Activated T-helper 17 cell treated with anti-CD3 and anti-CD28 coated beads, Interleukin-2, amount 50 U/mL, for 72 hours (primary cell): ENCODE results near the gene AFF3. TPM values are rescaled to one million over a fixed set of nuclear protein-coding genes. Genes with fewer than 3 reads are reported as not detected.
"Not testable (repeated sequence)": the region's sequence is repeated elsewhere in the genome, so short reads cannot be mapped to it uniquely, and the experiment has no call there.

Experiments
- ATAC-seq: fragments of 150-1000 bp; cut with Tn5 transposase; replicated peaks from 2 replicates; pipeline ENCODE4 v1.10.0; 2021; ENCODE audit warnings: mild to moderate bottlenecking, moderate library complexity
- H3K27ac Mint-ChIP-seq: one replicate; pipeline ENCODE4 v1.8.0; 2022; ENCODE audit warnings: mixed read lengths
- H3K27me3 Mint-ChIP-seq: one replicate; pipeline ENCODE4 v1.8.0; 2022; ENCODE audit warnings: mixed read lengths
- H3K36me3 Mint-ChIP-seq: one replicate; pipeline ENCODE4 v1.8.0; 2022; ENCODE audit warnings: low read depth, mild to moderate bottlenecking, mixed read lengths
- H3K4me1 Mint-ChIP-seq: one replicate; pipeline ENCODE4 v1.8.0; 2022; ENCODE audit warnings: mixed read lengths
- H3K4me3 Mint-ChIP-seq: one replicate; pipeline ENCODE4 v1.8.0; 2022; ENCODE audit warnings: mild to moderate bottlenecking, mixed read lengths
- H3K9me3 Mint-ChIP-seq: one replicate; pipeline ENCODE4 v1.8.0; 2022; ENCODE audit warnings: mixed read lengths
- total RNA-seq, 2 donors: library from RNA; stranded (reverse); gene quantifications; one replicate each; pipeline ENCODE4 v1.2.3, GENCODE V29; 2022

The AFF3 gene
- total RNA-seq, 2 donors from 2014 or later, result 0.32 to 0.42 TPM

DNA sequence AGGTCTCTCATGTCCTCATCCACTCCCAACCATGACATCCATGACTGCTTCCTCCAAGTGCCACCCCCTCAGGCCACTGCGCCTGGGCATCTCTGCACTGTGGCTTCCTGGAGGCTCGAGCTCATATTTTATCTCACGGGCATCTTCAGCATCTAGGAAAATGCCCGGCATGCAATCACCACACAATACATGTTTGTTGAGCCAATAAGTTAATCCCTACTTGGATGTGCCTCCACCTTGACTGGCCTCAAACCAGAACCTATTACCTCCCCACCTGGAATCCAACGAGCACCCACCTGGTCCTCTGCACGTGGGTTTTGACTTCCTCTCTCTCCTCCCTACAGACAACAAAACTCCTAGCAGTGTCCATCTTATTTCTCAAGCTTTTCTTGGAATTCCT, 453.7 kb downstream of the AFF3 start:
- Mint-ChIP-seq H3K4me3 (no peak overlapping the region), H3K4me1 (no peaks in the 10 kb centered on the region), H3K36me3 (no peaks in the 10 kb centered on the region), H3K27ac (no peak overlapping the region), H3K9me3 (no peaks in the 10 kb centered on the region), H3K27me3 (no peaks in the 10 kb centered on the region)
- ATAC-seq, result no peak

- Mint-ChIP-seq H3K4me3 (no peak overlapping the region), H3K4me1 (no peaks in the 10 kb centered on the region), H3K36me3 (no peaks in the 10 kb centered on the region), H3K27me3 (no peaks in the 10 kb centered on the region), H3K9me3 (no peaks in the 10 kb centered on the region), H3K27ac (no peak overlapping the region)
- no peak for ATAC-seq
Measured at GRCh38 chr2:99682275-99683060, 459.9 kb downstream of the AFF3 start.

DNA sequence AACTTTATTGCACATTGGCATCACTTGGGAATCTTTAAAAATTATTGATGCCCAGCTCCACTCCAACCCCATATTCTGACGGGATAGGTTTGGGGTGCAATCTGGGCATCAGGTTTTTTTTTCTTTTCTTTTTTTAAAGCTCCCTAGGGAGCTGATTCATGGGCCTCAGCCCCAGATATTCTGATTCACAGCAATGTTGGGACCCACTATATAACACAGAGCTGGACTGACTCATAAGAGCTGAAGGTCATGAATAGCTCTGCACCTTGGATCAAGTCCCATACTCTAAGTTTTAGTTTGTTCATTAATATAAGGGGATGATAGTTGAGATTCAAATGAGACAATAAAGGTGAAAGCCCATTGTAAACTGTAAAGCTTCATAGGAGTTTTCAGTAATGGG, 461.4 kb downstream of the AFF3 start:
- H3K4me1 Mint-ChIP-seq, result no peaks in the 10 kb centered on the region
- H3K36me3 Mint-ChIP-seq, result no peaks in the 10 kb centered on the region
- H3K27me3 Mint-ChIP-seq, result no peaks in the 10 kb centered on the region
- no peaks in the 10 kb centered on the region for H3K9me3 Mint-ChIP-seq
- no peak overlapping the region for H3K4me3 Mint-ChIP-seq
- ATAC-seq, result no peak
- H3K27ac Mint-ChIP-seq, result no peak overlapping the region

DNA sequence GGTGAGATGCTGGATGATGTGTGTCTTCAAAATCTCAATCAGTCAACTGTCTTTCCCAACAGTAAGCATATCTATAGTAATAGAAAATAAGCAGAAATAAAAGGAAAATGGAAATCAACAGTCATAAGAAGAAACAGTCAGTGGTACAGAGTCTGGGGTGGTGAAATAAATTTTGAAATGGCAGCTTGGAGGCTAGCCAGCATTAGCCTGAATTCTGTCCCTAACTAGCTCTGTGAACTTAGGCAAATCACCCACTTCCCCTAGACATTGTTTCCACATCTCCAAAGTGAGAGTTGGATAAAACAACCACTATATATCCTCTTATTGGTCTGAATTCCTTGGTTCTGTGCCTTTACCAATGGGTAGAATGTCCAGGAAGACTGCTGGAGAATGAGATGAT, 462.9 kb downstream of the AFF3 start:
- no peaks in the 10 kb centered on the region for H3K9me3 Mint-ChIP-seq
- no peaks in the 10 kb centered on the region for H3K27me3 Mint-ChIP-seq
- H3K4me3 Mint-ChIP-seq, result no peak overlapping the region
- H3K4me1 Mint-ChIP-seq, result no peaks in the 10 kb centered on the region
- ATAC-seq, result no peak
- no peak overlapping the region for H3K27ac Mint-ChIP-seq
- no peaks in the 10 kb centered on the region for H3K36me3 Mint-ChIP-seq

GRCh38 chr2:99678625-99679024, 463.8 kb downstream of the AFF3 start:
- no peak overlapping the region for H3K27ac Mint-ChIP-seq
- no peak for ATAC-seq
- H3K27me3 Mint-ChIP-seq, result no peaks in the 10 kb centered on the region
- no peaks in the 10 kb centered on the region for H3K4me1 Mint-ChIP-seq
- no peak overlapping the region for H3K4me3 Mint-ChIP-seq
- no peaks in the 10 kb centered on the region for H3K36me3 Mint-ChIP-seq
- H3K9me3 Mint-ChIP-seq, result no peaks in the 10 kb centered on the region

DNA sequence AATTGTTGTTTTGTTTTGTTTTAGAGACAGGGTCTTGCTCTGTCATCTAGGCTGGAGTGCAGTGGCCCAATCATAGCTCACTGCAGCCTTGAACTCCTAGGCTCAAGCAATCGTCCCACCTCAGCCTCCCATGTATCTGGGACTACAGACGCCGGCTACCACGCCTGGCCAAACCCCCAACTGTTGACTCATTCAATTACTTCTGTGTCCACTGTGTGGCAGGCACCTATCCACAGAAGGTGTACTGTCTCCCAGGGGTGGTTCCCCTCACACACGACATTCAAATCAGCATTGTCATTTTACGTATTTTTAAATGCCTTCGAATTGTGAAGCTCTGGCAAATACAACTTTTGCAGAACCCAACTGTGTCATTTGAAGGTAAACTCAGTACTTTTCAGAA, 464.6 kb downstream of the AFF3 start:
- Mint-ChIP-seq H3K27me3 (no peaks in the 10 kb centered on the region), H3K27ac (no peak overlapping the region), H3K36me3 (no peaks in the 10 kb centered on the region), H3K9me3 (no peaks in the 10 kb centered on the region), H3K4me3 (no peak overlapping the region), H3K4me1 (no peaks in the 10 kb centered on the region)
- no peak for ATAC-seq

DNA sequence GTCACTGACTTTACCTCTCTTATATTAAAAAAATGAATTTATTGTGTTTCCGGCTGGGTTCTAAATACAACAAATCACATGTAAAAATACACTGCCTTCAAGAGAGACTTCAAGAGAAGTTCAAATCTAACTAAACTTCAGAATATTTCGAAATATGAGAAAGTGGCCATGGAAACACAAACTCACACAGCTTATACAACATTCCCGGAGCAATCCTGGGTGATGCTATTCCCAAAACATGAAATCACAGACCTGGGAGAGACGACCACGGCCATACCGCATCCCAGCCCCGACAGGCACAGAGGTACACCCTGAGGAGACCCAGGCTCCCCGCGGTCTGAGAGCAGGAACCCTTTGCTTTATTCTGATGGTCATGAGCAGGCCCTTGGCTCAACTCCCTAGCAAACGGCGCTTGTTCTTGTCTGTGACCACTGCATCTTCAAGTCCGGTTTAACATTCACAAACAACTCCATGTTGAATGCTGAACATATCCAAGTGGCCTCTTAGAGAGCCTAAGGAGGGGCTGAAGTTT, 467.2 kb downstream of the AFF3 start:
- ATAC-seq, result no peak
- Mint-ChIP-seq H3K4me1 (no peaks in the 10 kb centered on the region), H3K27me3 (no peaks in the 10 kb centered on the region), H3K27ac (no peak overlapping the region), H3K4me3 (no peak overlapping the region), H3K36me3 (no peaks in the 10 kb centered on the region), H3K9me3 (no peaks in the 10 kb centered on the region)

DNA sequence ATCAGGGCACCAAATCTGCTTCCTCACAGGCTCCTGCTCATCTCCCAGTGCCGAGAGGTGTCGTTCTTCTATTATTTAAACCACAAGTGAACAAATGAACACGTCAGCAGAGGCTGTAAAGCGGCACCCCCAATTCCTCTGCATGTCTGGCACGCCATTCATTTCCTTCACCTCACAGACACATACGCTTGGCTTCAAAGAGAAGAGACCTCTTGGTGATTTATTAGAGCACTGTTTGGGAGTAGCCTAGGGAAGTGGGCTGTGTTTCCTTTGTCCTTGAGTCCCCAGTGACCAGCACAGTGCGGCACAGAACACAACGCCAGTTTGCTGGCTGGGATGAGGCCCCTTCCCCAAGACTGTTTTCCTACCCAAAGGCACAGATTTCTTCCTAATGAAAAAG, 468.3 kb downstream of the AFF3 start:
- Mint-ChIP-seq H3K27ac (no peak overlapping the region), H3K4me1 (no peaks in the 10 kb centered on the region), H3K27me3 (no peaks in the 10 kb centered on the region), H3K4me3 (no peak overlapping the region), H3K36me3 (no peaks in the 10 kb centered on the region), H3K9me3 (no peaks in the 10 kb centered on the region)
- no peak for ATAC-seq

DNA sequence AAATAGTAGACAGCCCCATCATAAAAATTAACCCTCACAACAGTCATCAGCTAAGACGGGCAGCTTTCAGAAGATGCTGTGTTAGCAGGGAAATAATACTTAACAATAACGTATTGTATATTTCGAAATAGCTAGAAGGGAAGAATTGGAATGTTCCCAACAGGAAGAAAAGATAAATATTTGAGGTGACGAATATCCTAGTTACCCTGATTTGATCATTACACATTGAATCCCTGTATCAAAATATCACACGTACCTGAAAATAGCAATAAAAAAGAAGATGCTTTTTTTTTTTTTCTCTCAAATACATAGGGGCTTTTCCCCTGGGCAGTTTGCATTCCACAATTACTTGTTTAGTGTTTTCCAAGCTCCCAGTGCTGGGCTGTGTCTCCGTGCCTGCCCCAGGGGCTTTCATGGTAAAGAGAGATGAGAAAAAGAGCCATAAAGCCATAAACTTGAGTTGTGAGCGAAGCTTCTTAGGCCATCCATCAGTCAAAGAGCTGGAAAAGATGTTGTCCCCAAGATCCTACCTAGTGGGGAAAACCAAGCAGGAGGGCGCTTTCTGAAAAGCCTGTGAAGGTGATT, 469.5 kb downstream of the AFF3 start:
- no peak overlapping the region for H3K27ac Mint-ChIP-seq
- ATAC-seq, result no peak
- H3K9me3 Mint-ChIP-seq, result no peaks in the 10 kb centered on the region
- H3K4me3 Mint-ChIP-seq, result no peak overlapping the region
- no peaks in the 10 kb centered on the region for H3K4me1 Mint-ChIP-seq
- no peaks in the 10 kb centered on the region for H3K36me3 Mint-ChIP-seq
- no peaks in the 10 kb centered on the region for H3K27me3 Mint-ChIP-seq

DNA sequence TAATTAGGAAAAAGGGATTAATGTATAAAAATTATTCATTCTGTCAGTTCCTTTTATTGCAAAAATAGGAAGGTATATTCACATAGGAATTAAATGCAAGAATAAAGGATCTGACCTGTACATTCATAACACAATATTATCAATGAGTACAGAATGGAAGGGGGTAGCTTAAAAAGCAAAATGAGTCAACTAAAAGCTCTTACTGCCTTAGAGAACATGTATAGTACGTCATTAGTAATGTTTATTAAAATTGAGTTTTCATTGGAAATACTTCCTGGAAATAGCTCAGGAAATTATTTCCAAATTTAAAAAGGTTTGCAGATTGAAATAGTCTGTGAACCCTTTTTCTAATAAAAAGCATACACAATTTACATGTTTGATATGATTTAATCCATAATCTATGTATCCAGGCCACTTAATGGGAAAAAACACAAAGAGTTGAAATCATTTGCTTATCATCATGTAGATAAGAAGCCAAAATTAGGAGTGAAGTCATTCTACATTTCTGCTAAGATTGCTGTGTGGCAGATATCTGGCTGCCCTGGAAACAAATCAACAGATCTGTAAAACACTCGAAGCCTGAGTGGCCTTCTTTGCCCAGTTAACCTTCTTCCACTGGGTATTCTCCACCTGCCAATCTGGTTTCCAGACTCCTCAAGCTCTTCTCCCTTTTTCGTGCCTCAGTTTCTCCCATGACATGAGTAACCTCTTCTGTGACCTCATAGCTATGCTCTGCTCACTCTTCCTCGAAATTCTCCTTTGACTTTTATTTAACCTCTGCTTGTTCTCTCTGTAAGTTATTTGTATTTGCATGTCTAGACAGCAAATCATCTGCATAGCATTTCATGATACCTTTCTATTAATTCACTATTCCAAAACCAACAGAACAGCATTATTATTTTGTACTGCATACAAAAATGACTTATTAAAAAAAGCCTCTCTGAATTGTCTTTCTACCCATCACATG, 471.3 kb downstream of the AFF3 start:
- no peak for ATAC-seq
- Mint-ChIP-seq H3K4me1 (no peaks in the 10 kb centered on the region), H3K27ac (no peak overlapping the region), H3K4me3 (no peak overlapping the region), H3K27me3 (no peaks in the 10 kb centered on the region), H3K9me3 (no peaks in the 10 kb centered on the region), H3K36me3 (no peaks in the 10 kb centered on the region)

DNA sequence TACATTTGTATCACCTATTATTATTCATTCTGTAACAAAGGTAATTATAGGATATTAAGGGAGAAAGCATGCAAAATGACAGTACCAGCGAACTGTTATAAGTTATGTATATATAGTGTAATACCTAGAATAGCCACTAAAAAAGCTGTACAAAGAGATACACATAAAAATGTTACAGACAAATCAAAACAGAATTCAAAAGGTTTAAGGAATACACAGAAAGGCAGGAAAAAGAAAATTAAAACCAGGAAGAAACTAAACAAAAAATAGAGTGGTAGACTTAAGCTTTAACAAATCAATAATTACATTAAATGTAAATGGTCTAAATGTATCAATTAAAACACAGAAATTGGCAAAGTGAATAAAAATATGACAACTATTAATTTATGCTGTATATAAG, 476.1 kb downstream of the AFF3 start:
- ATAC-seq, result no peak
- Mint-ChIP-seq H3K27me3 (no peaks in the 10 kb centered on the region), H3K4me1 (no peaks in the 10 kb centered on the region), H3K36me3 (no peaks in the 10 kb centered on the region), H3K4me3 (no peak overlapping the region), H3K9me3 (no peaks in the 10 kb centered on the region), H3K27ac (no peak overlapping the region)

GRCh38 chr2:99663641-99664040, 478.7 kb downstream of the AFF3 start:
- no peak overlapping the region for H3K27ac Mint-ChIP-seq

GRCh38 chr2:99662761-99663341, 479.5 kb downstream of the AFF3 start:
- Mint-ChIP-seq H3K9me3 (no peaks in the 10 kb centered on the region), H3K36me3 (no peaks in the 10 kb centered on the region), H3K4me3 (no peak overlapping the region), H3K27ac (no peak overlapping the region), H3K27me3 (no peaks in the 10 kb centered on the region), H3K4me1 (no peaks in the 10 kb centered on the region)
- no peak for ATAC-seq

More at GRCh38 chr2:99663641-99664040, 478.7 kb downstream of the AFF3 start:
- Mint-ChIP-seq H3K4me3 (no peak overlapping the region), H3K4me1 (no peaks in the 10 kb centered on the region), H3K27me3 (no peaks in the 10 kb centered on the region), H3K36me3 (no peaks in the 10 kb centered on the region), H3K9me3 (no peaks in the 10 kb centered on the region)
- ATAC-seq, result no peak

GRCh38 chr2:99661761-99662160, 480.6 kb downstream of the AFF3 start:
- not testable (repeated sequence) for H3K4me1 Mint-ChIP-seq, H3K9me3 Mint-ChIP-seq, H3K4me3 Mint-ChIP-seq, H3K27me3 Mint-ChIP-seq, H3K27ac Mint-ChIP-seq, ATAC-seq, H3K36me3 Mint-ChIP-seq
